PC-3 (cell line): Measurements from ENCODE around the gene CHN1. TPM values are rescaled to one million over a fixed set of nuclear protein-coding genes. Genes with fewer than 3 reads are reported as not detected.

Source experiments
- ATAC-seq: fragments of 200-7000 bp; cut with Tn5 transposase; 2 replicates; pipeline ENCODE4 v1.9.1; 2020; ENCODE audit warnings: mild to moderate bottlenecking, moderate library complexity
- BruUV-seq: library from RNA; stranded (reverse); fragments of 400-500 nt; replicated peaks from 2 replicates; lab custom pipeline; 2021; lab: Mats Ljungman, UMichigan
- CTCF ChIA-PET: fragments of 300-600 bp; sonication (Branson Sonifier 250); formaldehyde crosslinking; loops from one replicate; lab custom pipeline; 2022; ENCODE audit warnings: antibody characterized with exemption; lab: Charles Lee
- POLR2A ChIA-PET: fragments of 300-600 bp; sonication (Branson Sonifier 250); formaldehyde crosslinking; loops from one replicate; lab custom pipeline; 2022; ENCODE audit warnings: antibody characterized with exemption; ENCODE audit not compliant: unreplicated experiment; lab: Charles Lee
- DNase-seq: peaks from one replicate; pipeline ENCODE4 v3.0.0-alpha.2; 2015
- H2AFZ ChIP-seq: fragments of 300-600 bp; sonication (generic); 2 replicates; pipeline ENCODE4 v1.6.0; 2016; ENCODE audit warnings: antibody characterized with exemption, low read length
- H3F3A ChIP-seq: fragments of 300-600 bp; sonication (generic); one replicate; pipeline ENCODE4 v1.6.0; 2017; ENCODE audit warnings: antibody characterized with exemption, low read length, control low read depth, mild to moderate bottlenecking; ENCODE audit not compliant: unreplicated experiment
- H3K27ac ChIP-seq: fragments of 300-600 bp; sonication (generic); 2 replicates; pipeline ENCODE4 v1.5.1; 2016; ENCODE audit warnings: mild to moderate bottlenecking, low read length
- H3K27me3 ChIP-seq: fragments of 300-600 bp; sonication (generic); 2 replicates; pipeline ENCODE4 v1.6.1; 2016; ENCODE audit warnings: low read length, mixed read lengths
- H3K36me3 ChIP-seq: fragments of 300-600 bp; sonication (generic); 2 replicates; pipeline ENCODE4 v1.6.1; 2016; ENCODE audit warnings: low read depth, mixed run types, low read length, mixed read lengths
- H3K4me1 ChIP-seq: fragments of 300-600 bp; sonication (generic); 2 replicates; pipeline ENCODE4 v1.5.1; 2016; ENCODE audit warnings: low read length; ENCODE audit not compliant: insufficient read depth
- H3K4me2 ChIP-seq: fragments of 300-600 bp; sonication (generic); 2 replicates; pipeline ENCODE4 v1.6.0; 2016; ENCODE audit warnings: low read length
- H3K4me3 ChIP-seq: fragments of 300-600 bp; sonication (generic); 2 replicates; pipeline ENCODE4 v1.5.1; 2016; ENCODE audit warnings: mild to moderate bottlenecking, low read length, mixed read lengths
- H3K79me2 ChIP-seq: fragments of 300-600 bp; sonication (generic); 2 replicates; pipeline ENCODE4 v1.6.1; 2017; ENCODE audit warnings: low read length, mixed read lengths
- H3K9ac ChIP-seq: fragments of 300-600 bp; sonication (generic); 2 replicates; pipeline ENCODE4 v1.6.0; 2016; ENCODE audit warnings: mild to moderate bottlenecking, low read length
- H3K9me2 ChIP-seq: fragments of 300-600 bp; sonication (generic); replicated peaks from 2 replicates; pipeline ENCODE4 v1.6.1; 2016; ENCODE audit warnings: mixed run types, low read length, mixed read lengths
- H3K9me3 ChIP-seq: fragments of 300-600 bp; sonication (generic); 2 replicates; pipeline ENCODE4 v1.6.1; 2016; ENCODE audit warnings: low read length, mixed read lengths
- H4K20me1 ChIP-seq: fragments of 300-600 bp; sonication (generic); 2 replicates; pipeline ENCODE4 v1.6.1; 2016; ENCODE audit warnings: low read length, mixed read lengths
- CTCF ChIP-seq: fragments of 300-600 bp; sonication (generic); conservative IDR thresholded peaks from 2 replicates; pipeline ENCODE4 v1.5.1; 2017; ENCODE audit warnings: antibody characterized with exemption, low read depth, mild to moderate bottlenecking, low read length
- EZH2 ChIP-seq: fragments of 300-600 bp; sonication (generic); IDR thresholded peaks from one replicate; pipeline ENCODE4 v1.6.1; 2017; ENCODE audit warnings: antibody characterized with exemption, mild to moderate bottlenecking, low read length; ENCODE audit not compliant: unreplicated experiment
- EZH2phosphoT487 ChIP-seq: fragments of 300-600 bp; sonication (generic); IDR thresholded peaks from 2 replicates; pipeline ENCODE4 v1.6.1; 2018; ENCODE audit warnings: mild to moderate bottlenecking, antibody characterized with exemption, low read length, borderline replicate concordance
- intact Hi-C: fragments of 100-400 bp; cut with micrococcal nuclease; formaldehyde crosslinking; loops from 2 replicates; pipeline ENCODE4 v1.9.0; 2023
- total RNA-seq: library from RNA; depleted of rRNA; stranded (reverse); fragments of >200 nt; gene quantifications from 2 replicates; pipeline ENCODE4 v1.2.3, GENCODE V29; 2014

Gene CHN1
- total RNA-seq, 1 experiment from 2014 or later, result 7.8 TPM

GRCh38 chr2:174807931-174808330 is 197.2 kb downstream of the CHN1 start:
- H3K9me3 ChIP-seq, result no peaks in the 10 kb centered on the region
- H3F3A ChIP-seq, result no peaks in the 10 kb centered on the region
- H3K79me2 ChIP-seq, result no peaks in the 10 kb centered on the region
- TF ChIP-seq CTCF (no peak), EZH2phosphoT487 (no peak), EZH2 (no peak)
- no peak for ATAC-seq
- H3K4me1 ChIP-seq, result no peaks in the 10 kb centered on the region
- ChIA-PET CTCF (no interaction called here), POLR2A (no interaction called here)
- H3K27ac ChIP-seq, result no peak overlapping the region
- H3K27me3 ChIP-seq, result no peaks in the 10 kb centered on the region
- BruUV-seq, result no TSS peak
- H3K4me3 ChIP-seq, result no peak overlapping the region
- no peaks in the 10 kb centered on the region for H3K36me3 ChIP-seq
- no peak overlapping the region for H3K9ac ChIP-seq
- H3K9me2 ChIP-seq, result no peaks in the 10 kb centered on the region
- H4K20me1 ChIP-seq, result no peaks in the 10 kb centered on the region
- H3K4me2 ChIP-seq, result no peak overlapping the region
- no peak overlapping the region for H2AFZ ChIP-seq
- intact Hi-C loops, result no loop called here
- no peak for DNase-seq

DNA sequence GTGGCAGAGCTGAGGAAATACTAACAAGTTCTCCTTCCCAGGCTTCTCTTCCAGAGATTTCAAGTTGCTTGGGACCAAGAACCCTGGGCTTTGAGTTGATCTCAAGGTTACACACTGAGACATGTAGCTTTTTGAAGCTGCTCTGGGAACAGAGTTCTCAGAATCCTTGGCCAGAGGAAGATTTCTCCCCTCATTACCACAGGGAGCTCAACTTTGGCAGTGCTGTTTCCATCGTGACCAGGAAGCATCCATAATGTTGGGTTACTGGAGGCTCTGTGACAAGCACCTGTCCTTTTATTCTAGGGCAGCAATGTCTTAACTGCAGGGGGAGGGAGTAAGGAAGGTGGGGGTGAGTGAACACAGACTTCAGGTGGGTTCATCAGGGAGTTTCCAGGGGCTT is 199.4 kb downstream of the CHN1 start:
- Histone ChIP-seq H4K20me1 (no peaks in the 10 kb centered on the region), H3K79me2 (no peaks in the 10 kb centered on the region), H3K9me3 (no peaks in the 10 kb centered on the region), H3K9me2 (no peaks in the 10 kb centered on the region), H3K4me1 (no peaks in the 10 kb centered on the region), H3K4me3 (no peak overlapping the region), H3K9ac (no peak overlapping the region), H3F3A (no peaks in the 10 kb centered on the region), H3K27me3 (no peaks in the 10 kb centered on the region), H3K4me2 (no peak overlapping the region), H2AFZ (no peak overlapping the region), H3K27ac (no peak overlapping the region), H3K36me3 (no peaks in the 10 kb centered on the region)
- DNase-seq (no peak), ATAC-seq (no peak)
- BruUV-seq, result no TSS peak
- intact Hi-C loops, result no loop called here
- ChIA-PET CTCF (no interaction called here), POLR2A (no interaction called here)
- TF ChIP-seq EZH2phosphoT487 (no peak), EZH2 (no peak), CTCF (no peak)

DNA sequence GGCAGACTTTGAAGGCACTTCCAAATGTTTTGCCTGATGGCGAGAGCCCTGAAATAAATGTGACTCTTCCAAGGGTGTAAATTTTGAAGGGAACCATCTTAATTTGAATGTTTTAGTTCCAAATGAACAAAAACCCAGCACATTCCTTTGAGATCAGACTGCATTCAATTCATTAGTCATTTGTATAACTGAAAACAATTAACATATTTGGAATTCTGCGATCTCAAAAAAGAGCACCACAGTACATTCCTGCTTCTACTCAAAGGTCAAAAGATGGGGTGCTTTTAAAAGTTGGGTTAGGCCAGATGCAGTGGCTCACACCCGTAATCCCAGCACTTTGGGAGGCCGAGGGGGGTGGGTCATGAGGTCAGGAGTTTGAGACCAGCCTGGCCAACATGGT is 202.7 kb downstream of the CHN1 start:
- no TSS peak for BruUV-seq
- H3K9me2 ChIP-seq, result no peaks in the 10 kb centered on the region
- TF ChIP-seq EZH2phosphoT487, result no peak
- no peak for TF ChIP-seq CTCF
- TF ChIP-seq EZH2, result no peak
- ATAC-seq (no peak), DNase-seq (no peak)
- no peak overlapping the region for H3K27ac ChIP-seq
- no peaks in the 10 kb centered on the region for H4K20me1 ChIP-seq
- H3K4me2 ChIP-seq, result no peak overlapping the region
- H2AFZ ChIP-seq, result no peak overlapping the region
- no peaks in the 10 kb centered on the region for H3K79me2 ChIP-seq
- no peaks in the 10 kb centered on the region for H3K4me1 ChIP-seq
- H3K36me3 ChIP-seq, result no peaks in the 10 kb centered on the region
- ChIA-PET POLR2A (no interaction called here), CTCF (no interaction called here)
- H3K27me3 ChIP-seq, result no peaks in the 10 kb centered on the region
- H3F3A ChIP-seq, result no peaks in the 10 kb centered on the region
- H3K9ac ChIP-seq, result no peak overlapping the region
- no peaks in the 10 kb centered on the region for H3K9me3 ChIP-seq
- H3K4me3 ChIP-seq, result no peak overlapping the region
- intact Hi-C loops, result no loop called here
